ENCODE measurements around the gene ZNF473. TPM values are rescaled to one million over a fixed set of nuclear protein-coding genes. Genes with fewer than 3 reads are reported as not detected.

The ZNF473 gene
- total RNA-seq, 1 donor from 2014 or later = 2.4 TPM

DNA sequence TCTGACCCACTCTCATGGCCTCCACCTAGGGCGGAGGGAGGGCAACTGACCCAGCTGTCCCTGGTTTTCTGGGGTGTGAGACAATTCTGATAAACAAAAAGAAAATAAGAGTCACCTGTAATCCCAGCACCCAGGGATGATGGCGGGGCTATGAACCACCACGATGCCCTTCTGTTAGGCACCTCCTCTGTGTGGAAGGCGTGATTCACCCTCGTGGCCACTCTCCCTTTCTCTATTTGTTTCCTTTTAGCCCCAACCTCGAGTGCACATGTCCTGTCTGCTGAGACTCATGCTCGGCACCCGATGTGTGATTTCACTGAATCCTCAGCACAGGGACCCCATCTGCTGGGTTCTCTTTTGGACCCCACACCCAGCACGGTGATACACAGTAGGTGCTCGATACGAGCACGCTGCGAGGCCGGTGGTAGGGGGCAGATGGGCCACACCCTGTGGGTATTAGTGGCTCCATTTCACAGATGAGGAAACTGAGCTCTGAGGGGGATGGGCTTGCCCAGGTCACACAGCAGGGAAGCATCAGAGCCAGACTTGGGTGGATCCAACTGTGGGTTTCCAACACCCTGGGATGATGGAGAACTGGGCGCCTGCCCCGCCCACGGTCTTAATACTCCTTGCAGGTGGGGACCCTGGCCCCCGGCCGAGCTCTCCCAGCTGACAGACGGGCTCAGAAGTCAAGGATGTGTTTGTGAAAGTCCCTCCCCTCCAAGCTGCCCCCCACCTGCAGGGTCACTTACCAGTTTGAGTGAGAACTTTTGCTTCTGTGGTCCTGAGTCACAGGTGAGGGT is 25.6 kb upstream of the ZNF473 start:
- peaks cover 19% of the 10 kb centered on the region for H3K4me1 ChIP-seq
- no peak for DNase-seq
- no peak overlapping the region for H3K4me3 ChIP-seq
- H3K27ac ChIP-seq (replicated peaks) = no peak overlapping the region
- TF ChIP-seq, protein P1, sequence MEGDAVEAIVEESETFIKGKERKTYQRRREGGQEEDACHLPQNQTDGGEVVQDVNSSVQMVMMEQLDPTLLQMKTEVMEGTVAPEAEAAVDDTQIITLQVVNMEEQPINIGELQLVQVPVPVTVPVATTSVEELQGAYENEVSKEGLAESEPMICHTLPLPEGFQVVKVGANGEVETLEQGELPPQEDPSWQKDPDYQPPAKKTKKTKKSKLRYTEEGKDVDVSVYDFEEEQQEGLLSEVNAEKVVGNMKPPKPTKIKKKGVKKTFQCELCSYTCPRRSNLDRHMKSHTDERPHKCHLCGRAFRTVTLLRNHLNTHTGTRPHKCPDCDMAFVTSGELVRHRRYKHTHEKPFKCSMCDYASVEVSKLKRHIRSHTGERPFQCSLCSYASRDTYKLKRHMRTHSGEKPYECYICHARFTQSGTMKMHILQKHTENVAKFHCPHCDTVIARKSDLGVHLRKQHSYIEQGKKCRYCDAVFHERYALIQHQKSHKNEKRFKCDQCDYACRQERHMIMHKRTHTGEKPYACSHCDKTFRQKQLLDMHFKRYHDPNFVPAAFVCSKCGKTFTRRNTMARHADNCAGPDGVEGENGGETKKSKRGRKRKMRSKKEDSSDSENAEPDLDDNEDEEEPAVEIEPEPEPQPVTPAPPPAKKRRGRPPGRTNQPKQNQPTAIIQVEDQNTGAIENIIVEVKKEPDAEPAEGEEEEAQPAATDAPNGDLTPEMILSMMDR (IDR thresholded peaks at IDR 0.05; ENCODE audit: borderline replicate concordance) = no peak
- H3K9me3 ChIP-seq (replicated peaks) = no peaks in the 10 kb centered on the region
- peaks cover 95% of the 10 kb centered on the region for H3K36me3 ChIP-seq
- intact Hi-C loops (cut with micrococcal nuclease) = no loop called here
- H3K27me3 ChIP-seq (ENCODE audit: low read depth) = no peaks in the 10 kb centered on the region

DNA sequence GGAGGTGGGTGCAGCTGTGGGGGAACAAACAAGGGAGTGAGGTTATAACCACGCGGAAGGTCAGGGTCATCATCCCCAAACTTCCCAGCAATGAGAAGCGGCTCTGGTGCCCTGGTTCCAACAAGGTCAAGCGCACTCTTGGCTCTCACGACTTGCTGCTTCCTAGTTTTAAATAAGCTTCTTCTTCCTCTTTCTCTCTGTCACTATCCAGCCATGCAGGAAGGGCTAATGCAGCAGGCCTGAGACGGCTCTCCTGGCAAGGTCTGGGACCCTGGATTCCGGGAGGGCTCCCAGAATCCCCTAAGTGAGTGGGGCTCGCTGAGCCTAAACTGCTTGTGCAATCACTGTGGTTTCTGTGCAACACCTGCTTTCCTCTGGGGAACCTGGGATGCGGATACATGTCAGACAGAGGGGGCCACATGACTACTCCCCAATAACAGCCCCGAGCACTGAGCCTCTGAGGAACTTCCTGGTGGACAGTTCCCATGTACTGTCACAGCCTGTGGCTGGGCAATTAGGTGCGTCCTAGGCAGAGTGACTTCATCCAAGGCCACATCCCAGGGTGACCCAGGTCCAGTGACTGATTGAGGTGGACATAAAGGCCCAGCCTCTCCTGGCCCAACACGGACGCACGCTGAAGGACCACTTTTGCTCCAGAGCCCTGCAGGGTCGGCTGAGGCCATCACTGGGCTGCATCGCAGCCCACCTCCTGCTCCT is 24.8 kb upstream of the ZNF473 start:
- TF ChIP-seq, protein P1 (IDR thresholded peaks at IDR 0.05; ENCODE audit: borderline replicate concordance) = no peak
- intact Hi-C loops (cut with micrococcal nuclease) = no loop called here
- Histone ChIP-seq H3K9me3 (replicated peaks) (no peaks in the 10 kb centered on the region), H3K4me1 (peaks cover 19% of the 10 kb centered on the region), H3K36me3 (peaks cover 95% of the 10 kb centered on the region), H3K27ac (replicated peaks) (no peak overlapping the region), H3K4me3 (no peak overlapping the region), H3K27me3 (ENCODE audit: low read depth) (no peaks in the 10 kb centered on the region)
- DNase-seq = no peak

DNA sequence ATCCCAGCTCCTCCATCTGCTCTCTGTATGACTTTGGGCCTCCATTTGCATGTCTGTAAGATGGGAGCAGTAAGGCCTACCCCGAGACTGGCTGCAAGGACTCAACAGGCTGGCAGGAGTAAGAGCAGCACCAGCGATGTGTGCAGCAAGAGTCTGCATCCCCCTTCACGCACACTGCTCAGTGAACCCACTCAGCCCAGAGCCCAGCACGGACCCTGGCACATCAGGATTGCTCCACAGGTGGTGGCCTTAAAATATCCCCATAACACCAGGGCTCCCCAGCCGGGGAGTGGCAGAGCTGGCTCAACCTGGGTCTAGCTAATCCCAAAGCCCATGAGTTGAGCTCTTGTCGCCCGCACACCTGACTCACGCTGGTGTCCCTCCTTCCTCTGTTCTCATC is 24.0 kb upstream of the ZNF473 start:
- Histone ChIP-seq H3K27me3 (ENCODE audit: low read depth) (no peaks in the 10 kb centered on the region), H3K9me3 (replicated peaks) (no peaks in the 10 kb centered on the region), H3K4me1 (peaks cover 19% of the 10 kb centered on the region), H3K36me3 (peaks cover 95% of the 10 kb centered on the region), H3K4me3 (no peak overlapping the region), H3K27ac (replicated peaks) (no peak overlapping the region)
- TF ChIP-seq, protein P1 (IDR thresholded peaks at IDR 0.05; ENCODE audit: borderline replicate concordance) = no peak
- intact Hi-C loops (cut with micrococcal nuclease) = no loop called here
- DNase-seq = no peak

DNA sequence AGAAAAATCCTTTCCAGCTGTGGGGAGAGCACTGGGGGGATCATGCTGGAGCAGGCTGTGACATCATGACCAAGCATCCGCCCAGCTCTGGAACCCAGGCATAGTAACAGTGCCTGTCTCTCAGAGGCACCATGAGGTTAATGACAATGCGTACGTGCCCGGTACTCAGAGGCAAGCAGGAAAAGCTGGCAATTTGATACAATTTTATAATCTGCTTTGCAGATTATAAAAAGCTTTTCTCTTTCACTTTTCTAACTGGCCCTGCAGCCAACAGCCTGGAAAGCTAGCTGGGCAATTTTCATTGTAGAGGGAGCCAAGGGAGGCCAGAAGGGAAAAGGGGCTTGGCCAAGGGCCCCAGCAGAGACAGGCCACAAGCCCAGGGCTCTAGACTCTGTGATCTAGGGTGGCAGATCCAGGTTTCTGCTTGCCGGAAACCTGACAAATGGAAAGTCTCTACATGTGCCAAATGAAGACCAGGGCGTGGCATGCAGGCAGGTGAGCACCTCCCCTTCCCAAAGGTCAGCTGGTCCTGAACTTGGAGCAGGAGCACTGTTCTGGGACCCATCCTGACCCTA is 23.3 kb upstream of the ZNF473 start:
- intact Hi-C loops (cut with micrococcal nuclease) = no loop called here
- TF ChIP-seq, protein P1 (IDR thresholded peaks at IDR 0.05; ENCODE audit: borderline replicate concordance) = no peak
- Histone ChIP-seq H3K4me3 (no peak overlapping the region), H3K27ac (replicated peaks) (no peak overlapping the region), H3K4me1 (peaks cover 19% of the 10 kb centered on the region), H3K36me3 (peaks cover 95% of the 10 kb centered on the region), H3K27me3 (ENCODE audit: low read depth) (no peaks in the 10 kb centered on the region), H3K9me3 (replicated peaks) (no peaks in the 10 kb centered on the region)
- DNase-seq = no peak

DNA sequence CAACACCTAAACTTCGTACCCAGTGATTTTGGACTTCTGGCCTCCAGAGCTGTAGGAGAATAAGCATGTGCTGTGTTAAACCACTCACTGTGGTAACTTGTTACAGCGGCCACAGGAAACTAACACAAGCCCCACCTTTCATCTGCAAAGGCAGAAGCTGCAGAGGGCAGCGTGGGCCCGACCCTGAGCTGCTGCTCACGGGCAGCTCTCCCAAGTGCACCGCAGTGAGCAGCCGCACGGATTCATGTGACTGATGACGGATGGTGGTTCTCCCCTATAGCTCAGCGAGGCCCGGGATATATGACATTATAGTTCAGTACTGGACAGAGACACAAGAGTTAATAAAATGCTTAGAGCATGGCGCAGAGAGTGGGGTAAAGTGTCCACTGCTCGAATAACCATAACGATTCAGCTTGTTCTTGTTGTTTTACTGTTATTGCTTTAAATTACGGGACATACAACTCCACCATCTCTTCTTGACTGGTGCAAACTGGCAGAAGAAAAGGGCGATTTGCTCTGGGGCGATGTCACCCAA is 22.5 kb upstream of the ZNF473 start:
- TF ChIP-seq, protein P1 (IDR thresholded peaks at IDR 0.05; ENCODE audit: borderline replicate concordance) = no peak
- Histone ChIP-seq H3K27ac (replicated peaks) (no peak overlapping the region), H3K4me3 (no peak overlapping the region), H3K9me3 (replicated peaks) (no peaks in the 10 kb centered on the region), H3K4me1 (peaks cover 19% of the 10 kb centered on the region), H3K27me3 (ENCODE audit: low read depth) (no peaks in the 10 kb centered on the region), H3K36me3 (peaks cover 95% of the 10 kb centered on the region)
- intact Hi-C loops (cut with micrococcal nuclease) = no loop called here
- no peak for DNase-seq

All from left ventricle myocardium inferior (tissue), 1 donor.